ENCODE measurements around the gene GMPR2.

The GMPR2 gene

DNA sequence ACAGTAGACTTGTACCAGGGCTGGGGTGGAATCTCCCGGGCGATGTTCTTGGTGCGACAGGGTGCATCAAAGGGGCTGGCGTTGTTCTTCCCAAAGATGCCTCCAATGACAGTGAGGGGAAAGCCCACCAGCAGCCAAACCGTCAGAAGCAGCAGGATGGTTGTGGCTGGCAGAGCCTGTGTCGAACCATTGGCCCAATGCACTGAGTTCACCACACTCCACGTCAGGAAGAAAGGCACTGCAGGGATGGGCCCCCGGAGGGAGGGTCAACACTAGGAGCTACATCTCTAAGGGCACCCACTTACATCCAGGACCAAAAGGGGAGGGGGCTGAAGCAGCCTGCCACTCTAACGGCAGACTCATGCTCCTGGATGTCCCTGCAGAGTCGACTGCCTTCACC, 42.3 kb upstream of the GMPR2 start:
- H3K4me3 ChIP-seq (ENCODE audit: low read depth, low read length), result no peak overlapping the region
- DNase-seq (ENCODE audit: low read depth), result no peak
- TF ChIP-seq, protein P1, sequence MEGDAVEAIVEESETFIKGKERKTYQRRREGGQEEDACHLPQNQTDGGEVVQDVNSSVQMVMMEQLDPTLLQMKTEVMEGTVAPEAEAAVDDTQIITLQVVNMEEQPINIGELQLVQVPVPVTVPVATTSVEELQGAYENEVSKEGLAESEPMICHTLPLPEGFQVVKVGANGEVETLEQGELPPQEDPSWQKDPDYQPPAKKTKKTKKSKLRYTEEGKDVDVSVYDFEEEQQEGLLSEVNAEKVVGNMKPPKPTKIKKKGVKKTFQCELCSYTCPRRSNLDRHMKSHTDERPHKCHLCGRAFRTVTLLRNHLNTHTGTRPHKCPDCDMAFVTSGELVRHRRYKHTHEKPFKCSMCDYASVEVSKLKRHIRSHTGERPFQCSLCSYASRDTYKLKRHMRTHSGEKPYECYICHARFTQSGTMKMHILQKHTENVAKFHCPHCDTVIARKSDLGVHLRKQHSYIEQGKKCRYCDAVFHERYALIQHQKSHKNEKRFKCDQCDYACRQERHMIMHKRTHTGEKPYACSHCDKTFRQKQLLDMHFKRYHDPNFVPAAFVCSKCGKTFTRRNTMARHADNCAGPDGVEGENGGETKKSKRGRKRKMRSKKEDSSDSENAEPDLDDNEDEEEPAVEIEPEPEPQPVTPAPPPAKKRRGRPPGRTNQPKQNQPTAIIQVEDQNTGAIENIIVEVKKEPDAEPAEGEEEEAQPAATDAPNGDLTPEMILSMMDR (IDR thresholded peaks at IDR 0.05; ENCODE audit: low read depth, low read length), result no peak
- TF ChIP-seq MYC (IDR thresholded peaks at IDR 0.05; ENCODE audit: low read depth, low read length), result no peak
- TF ChIP-seq POLR2A (IDR thresholded peaks at IDR 0.05; ENCODE audit: extremely low read depth, insufficient read length), result no peak

DNA sequence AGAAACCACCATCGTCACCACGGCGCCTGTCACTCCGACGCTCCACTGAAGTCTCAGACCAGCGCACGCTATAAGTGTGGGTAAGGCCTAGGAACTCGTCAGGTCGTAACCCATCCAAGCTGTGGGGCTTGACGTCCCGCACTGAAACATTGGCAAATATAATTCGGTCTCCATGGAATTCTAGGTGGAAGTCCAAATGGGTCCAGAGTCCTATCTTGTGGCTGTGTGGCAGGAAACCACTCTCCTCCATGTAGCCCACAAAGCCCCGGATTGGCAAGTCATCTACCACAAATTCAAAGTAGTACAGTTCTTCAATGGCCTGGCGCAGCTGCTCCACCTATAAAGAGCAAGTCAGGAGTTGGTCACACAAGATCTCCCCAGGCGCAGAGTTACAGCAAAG, 39.8 kb upstream of the GMPR2 start:
- H3K4me3 ChIP-seq (ENCODE audit: low read depth, low read length), result no peak overlapping the region
- no peak for DNase-seq (ENCODE audit: low read depth)
- TF ChIP-seq, protein P1 (IDR thresholded peaks at IDR 0.05; ENCODE audit: low read depth, low read length), result no peak
- no peak for TF ChIP-seq POLR2A (IDR thresholded peaks at IDR 0.05; ENCODE audit: extremely low read depth, insufficient read length)
- TF ChIP-seq, protein P2, sequence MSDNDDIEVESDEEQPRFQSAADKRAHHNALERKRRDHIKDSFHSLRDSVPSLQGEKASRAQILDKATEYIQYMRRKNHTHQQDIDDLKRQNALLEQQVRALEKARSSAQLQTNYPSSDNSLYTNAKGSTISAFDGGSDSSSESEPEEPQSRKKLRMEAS (IDR thresholded peaks at IDR 0.05; ENCODE audit: low read depth, low read length), result no peak
- no peak for TF ChIP-seq MYC (IDR thresholded peaks at IDR 0.05; ENCODE audit: low read depth, low read length)

DNA sequence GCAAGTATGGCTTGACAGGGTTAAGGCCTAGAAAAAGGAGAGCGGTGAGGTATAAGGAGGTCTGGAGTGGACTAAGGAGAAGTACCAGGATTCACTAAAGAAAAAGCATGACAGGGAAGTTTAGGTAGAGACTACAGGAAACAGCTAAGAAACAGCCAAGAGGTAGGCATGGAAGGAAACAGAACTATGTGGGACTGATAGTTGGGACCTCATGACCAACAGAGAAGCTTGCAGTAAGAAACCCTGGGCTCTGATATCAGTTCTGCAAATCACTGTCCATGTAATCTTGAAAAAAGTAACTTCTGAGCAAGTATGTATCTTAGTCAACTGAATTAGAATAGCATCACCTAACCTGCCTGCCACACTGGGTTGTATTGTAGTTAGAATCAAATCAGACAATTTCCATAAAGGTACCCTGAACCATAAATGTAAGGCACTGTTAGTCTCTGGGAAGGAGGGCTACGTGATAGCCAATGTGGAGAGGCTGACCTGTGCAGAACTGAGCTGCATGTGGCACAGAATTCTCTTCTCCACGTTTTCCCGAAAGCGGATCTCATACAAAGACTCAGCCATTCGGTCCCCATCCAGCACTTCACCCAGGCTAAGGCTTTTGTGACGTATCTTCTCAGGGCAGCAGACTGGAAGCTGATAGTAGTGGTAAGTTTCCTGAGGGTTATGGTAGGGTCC, 38.4 kb upstream of the GMPR2 start:
- peak overlapping the region; percentile 89 for H3K4me3 ChIP-seq (ENCODE audit: low read depth, low read length)
- TF ChIP-seq, protein P2 (IDR thresholded peaks at IDR 0.05; ENCODE audit: low read depth, low read length), result no peak
- TF ChIP-seq, protein P1 (IDR thresholded peaks at IDR 0.05; ENCODE audit: low read depth, low read length), result no peak
- TF ChIP-seq POLR2A (IDR thresholded peaks at IDR 0.05; ENCODE audit: extremely low read depth, insufficient read length) (no peak), MYC (IDR thresholded peaks at IDR 0.05; ENCODE audit: low read depth, low read length) (no peak)
- DNase-seq (ENCODE audit: low read depth), result no peak

DNA sequence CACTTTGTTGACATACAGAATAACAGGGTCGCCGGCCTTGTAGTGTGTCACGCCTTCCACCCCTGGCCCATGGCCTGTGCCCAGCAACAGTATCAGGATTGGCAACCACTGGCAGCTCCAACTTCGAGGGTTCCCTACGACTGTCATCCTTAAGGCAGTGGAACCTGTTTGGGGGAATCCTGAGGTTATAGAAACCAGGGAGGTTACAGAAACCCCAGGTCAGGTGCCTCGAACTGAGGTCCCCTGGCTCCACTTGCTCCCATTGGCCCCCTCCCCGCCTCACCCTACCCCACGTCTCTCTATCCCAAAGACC, 37.9 kb upstream of the GMPR2 start:
- no peak for DNase-seq (ENCODE audit: low read depth)
- H3K4me3 ChIP-seq (ENCODE audit: low read depth, low read length), result peak overlapping the region; percentile 89
- TF ChIP-seq, protein P1 (IDR thresholded peaks at IDR 0.05; ENCODE audit: low read depth, low read length), result no peak
- TF ChIP-seq POLR2A (IDR thresholded peaks at IDR 0.05; ENCODE audit: extremely low read depth, insufficient read length) (no peak), MYC (IDR thresholded peaks at IDR 0.05; ENCODE audit: low read depth, low read length) (no peak)
- TF ChIP-seq, protein P2 (IDR thresholded peaks at IDR 0.05; ENCODE audit: low read depth, low read length), result no peak

DNA sequence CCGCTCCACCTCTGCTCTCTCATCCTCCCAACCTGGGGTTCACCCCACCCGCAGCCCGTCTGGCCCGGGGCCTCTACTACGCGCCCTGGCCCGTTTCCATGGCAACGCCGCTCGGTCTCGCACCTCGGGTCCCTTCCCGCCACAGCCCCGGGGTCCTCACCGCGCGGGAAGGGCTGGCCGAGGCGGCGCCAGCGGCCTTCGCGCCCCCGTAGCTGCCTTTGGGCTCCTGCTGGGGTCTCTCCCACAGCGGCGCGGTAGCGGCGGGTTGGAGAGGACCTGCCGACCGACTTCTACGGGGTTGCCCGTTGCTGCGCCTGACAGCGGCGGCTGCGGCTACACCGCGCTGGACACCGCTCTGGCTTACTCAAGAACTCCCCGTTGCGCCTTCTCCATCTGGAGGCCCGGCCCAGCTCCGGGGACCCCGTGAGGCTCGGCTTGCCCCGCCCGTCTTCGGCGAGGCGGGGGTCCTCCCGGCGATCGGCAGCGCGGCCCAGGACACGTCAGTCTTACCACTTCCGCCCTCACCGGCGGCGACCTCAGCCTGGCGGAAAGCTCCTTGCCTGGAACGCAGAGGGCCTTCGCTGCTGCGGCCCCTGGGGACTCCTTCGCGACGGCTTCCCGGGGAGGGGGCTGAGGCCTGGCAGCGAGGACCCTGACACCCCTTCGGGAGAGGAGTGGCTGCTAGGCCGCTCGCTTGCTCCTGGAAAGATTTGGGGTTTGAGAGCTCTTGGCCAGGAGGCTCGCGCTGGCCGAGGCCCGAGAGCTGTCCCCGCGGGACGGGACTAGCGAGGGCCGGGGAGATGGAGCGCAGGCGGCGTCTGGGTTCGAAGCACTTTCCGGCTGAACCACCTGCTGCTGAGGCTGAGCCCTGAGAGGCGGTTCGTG, 37.3 kb upstream of the GMPR2 start, which contains the start of gene TM9SF1:
TM9SF1 (minus strand) TSS at position 256 of the 885 bp plus-strand sequence. CDS start 422 bp downstream, outside the sequence.
- TF ChIP-seq, protein P1 (IDR thresholded peaks at IDR 0.05; ENCODE audit: low read depth, low read length), result no peak
- TF ChIP-seq, protein P2 (IDR thresholded peaks at IDR 0.05; ENCODE audit: low read depth, low read length), result peak; percentile 15
- TF ChIP-seq MYC (IDR thresholded peaks at IDR 0.05; ENCODE audit: low read depth, low read length) (peak; percentile 61), POLR2A (IDR thresholded peaks at IDR 0.05; ENCODE audit: extremely low read depth, insufficient read length) (peak; percentile 66)
- peak within 1 kb of the TSS; percentile 89 for H3K4me3 ChIP-seq (ENCODE audit: low read depth, low read length)
- peak; percentile 96 for DNase-seq (ENCODE audit: low read depth)
